ENCODE measurements around the gene ANKRD11.

GRCh38 chr16:89275284-89275584 lies 215.1 kb downstream of the ANKRD11 start:
- TF ChIP-seq CTCF (IDR thresholded peaks at IDR 0.05; ENCODE audit: extremely low read depth in 1 of 2, insufficient read depth in 1 of 2, low read depth in 1 of 2, low read length in 2 of 2) (no peak), POLR2A (IDR thresholded peaks at IDR 0.05; ENCODE audit: low read depth, low read length) (no peak), POLR2AphosphoS5 (IDR thresholded peaks at IDR 0.05; ENCODE audit: insufficient read depth, low read depth, low read length) (no peak), MAX (IDR thresholded peaks at IDR 0.05; ENCODE audit: insufficient read depth, insufficient read length) (no peak), FOS (IDR thresholded peaks at IDR 0.05; ENCODE audit: borderline replicate concordance, insufficient read depth, low read length) (no peak), JUN (IDR thresholded peaks at IDR 0.05; ENCODE audit: borderline replicate concordance, insufficient read depth, insufficient read length, low read depth) (no peak), GATA2 (IDR thresholded peaks at IDR 0.05; ENCODE audit: insufficient read depth, insufficient read length, low read depth, low read length) (no peak), EZH2 (IDR thresholded peaks at IDR 0.05; ENCODE audit: borderline replicate concordance, low read depth, low read length, severe bottlenecking) (no peak), MYC (IDR thresholded peaks at IDR 0.05; ENCODE audit: low read depth, low read length) (no peak)
